ENCODE data around the gene SCARF1.
A peak's percentile ranks its signal among the peaks of the same experiment; 100 is the strongest.

The SCARF1 gene

GRCh38 chr17:1651559-1651844 is 6.0 kb upstream of the SCARF1 start:
- TF ChIP-seq, protein P1, sequence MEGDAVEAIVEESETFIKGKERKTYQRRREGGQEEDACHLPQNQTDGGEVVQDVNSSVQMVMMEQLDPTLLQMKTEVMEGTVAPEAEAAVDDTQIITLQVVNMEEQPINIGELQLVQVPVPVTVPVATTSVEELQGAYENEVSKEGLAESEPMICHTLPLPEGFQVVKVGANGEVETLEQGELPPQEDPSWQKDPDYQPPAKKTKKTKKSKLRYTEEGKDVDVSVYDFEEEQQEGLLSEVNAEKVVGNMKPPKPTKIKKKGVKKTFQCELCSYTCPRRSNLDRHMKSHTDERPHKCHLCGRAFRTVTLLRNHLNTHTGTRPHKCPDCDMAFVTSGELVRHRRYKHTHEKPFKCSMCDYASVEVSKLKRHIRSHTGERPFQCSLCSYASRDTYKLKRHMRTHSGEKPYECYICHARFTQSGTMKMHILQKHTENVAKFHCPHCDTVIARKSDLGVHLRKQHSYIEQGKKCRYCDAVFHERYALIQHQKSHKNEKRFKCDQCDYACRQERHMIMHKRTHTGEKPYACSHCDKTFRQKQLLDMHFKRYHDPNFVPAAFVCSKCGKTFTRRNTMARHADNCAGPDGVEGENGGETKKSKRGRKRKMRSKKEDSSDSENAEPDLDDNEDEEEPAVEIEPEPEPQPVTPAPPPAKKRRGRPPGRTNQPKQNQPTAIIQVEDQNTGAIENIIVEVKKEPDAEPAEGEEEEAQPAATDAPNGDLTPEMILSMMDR (IDR thresholded peaks at IDR 0.05; ENCODE audit: low read depth, low read length), result no peak
- no peak for DNase-seq (ENCODE audit: low read depth in 2 of 2)
- H3K4me3 ChIP-seq (replicated peaks in 1 of 2; ENCODE audit: low read depth in 2 of 2, low read length in 2 of 2), result no peak overlapping the region

DNA sequence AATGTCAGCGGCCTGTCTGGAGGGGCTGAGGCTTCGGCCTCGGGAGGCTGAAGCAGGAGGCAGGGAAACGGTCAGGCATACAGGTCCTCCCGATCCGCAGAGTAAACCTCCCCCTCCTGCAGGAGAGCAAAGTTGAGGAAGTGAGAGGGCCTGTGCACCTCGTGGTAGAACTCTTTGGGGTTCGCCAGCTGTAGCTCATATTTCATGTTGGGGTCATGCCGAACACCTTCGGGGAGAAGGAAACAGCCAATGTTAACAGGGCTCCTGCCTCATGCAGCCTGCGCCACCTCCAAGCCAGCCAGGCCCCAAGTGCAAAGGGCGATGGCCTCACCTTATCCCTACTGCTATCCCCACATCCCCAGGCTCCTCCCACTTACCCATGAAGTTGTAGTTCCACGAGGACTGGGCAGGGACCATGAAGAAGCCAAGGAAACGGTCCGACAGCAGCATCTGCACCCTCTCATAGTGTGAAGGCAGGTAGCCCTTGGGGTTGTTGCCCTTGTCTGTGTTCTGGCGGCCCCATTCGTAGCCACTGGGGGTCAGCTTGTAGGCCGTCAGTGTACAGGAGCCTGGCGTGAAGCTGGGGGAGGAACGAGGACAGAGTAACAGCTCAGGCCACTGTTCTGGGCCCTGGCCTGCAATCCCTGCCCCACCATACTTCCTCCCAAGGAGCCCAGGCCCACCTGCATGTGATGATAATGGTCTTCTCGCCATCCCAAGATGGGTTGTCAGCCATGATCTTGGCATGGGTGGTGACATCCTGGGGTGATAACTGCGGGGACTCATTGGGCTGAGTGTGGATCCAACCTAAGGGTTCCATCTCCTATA is 5.4 kb upstream of the SCARF1 start:
- no peak for DNase-seq (ENCODE audit: low read depth in 2 of 2)
- no peak overlapping the region for H3K4me3 ChIP-seq (replicated peaks in 1 of 2; ENCODE audit: low read depth in 2 of 2, low read length in 2 of 2)
- TF ChIP-seq, protein P1 (IDR thresholded peaks at IDR 0.05; ENCODE audit: low read depth, low read length), result no peak

DNA sequence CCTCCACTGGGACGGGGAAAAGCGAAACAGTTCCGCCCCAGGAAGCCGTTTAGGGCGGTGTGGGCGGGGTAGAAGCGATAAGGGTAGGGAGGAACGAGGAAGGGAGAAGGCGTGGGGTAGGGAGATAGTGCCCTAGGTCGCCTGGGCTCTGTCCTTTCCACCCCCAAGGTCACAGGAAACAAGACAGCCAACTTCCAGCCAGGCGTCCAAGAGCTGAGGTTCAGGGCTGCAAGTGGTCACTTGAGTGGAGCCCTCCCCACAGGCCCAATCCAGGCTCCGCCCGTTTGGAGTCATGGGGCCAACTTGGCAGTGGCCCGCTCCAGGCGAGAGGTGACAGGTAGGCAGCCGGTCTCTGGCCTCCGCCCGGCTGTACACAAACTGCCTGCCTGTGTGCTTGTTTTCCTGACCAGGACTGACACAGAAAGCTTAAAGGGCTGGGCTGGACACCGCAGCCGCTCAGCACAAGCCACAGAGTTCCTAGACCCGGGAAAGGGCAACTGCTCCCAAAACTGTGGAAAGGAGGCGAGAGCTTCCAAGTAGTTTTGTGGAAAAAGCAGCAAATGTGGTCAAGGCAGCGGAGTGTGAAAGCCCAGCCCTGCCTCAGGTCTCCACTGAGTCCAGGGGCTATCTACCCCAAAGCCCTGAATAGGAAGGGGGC is 4.4 kb upstream of the SCARF1 start, which contains the start of gene RILP:
Gene RILP (minus strand): TSS at position 23 of the 658 bp plus-strand sequence. CDS start 62 bp downstream, outside the sequence.
- peak within 1 kb of the TSS; percentile 44 to 63 for H3K4me3 ChIP-seq (replicated peaks in 1 of 2; ENCODE audit: low read depth in 2 of 2, low read length in 2 of 2)
- peak; percentile 57 to 62 for DNase-seq (ENCODE audit: low read depth in 2 of 2)
- TF ChIP-seq, protein P1 (IDR thresholded peaks at IDR 0.05; ENCODE audit: low read depth, low read length), result no peak

DNA sequence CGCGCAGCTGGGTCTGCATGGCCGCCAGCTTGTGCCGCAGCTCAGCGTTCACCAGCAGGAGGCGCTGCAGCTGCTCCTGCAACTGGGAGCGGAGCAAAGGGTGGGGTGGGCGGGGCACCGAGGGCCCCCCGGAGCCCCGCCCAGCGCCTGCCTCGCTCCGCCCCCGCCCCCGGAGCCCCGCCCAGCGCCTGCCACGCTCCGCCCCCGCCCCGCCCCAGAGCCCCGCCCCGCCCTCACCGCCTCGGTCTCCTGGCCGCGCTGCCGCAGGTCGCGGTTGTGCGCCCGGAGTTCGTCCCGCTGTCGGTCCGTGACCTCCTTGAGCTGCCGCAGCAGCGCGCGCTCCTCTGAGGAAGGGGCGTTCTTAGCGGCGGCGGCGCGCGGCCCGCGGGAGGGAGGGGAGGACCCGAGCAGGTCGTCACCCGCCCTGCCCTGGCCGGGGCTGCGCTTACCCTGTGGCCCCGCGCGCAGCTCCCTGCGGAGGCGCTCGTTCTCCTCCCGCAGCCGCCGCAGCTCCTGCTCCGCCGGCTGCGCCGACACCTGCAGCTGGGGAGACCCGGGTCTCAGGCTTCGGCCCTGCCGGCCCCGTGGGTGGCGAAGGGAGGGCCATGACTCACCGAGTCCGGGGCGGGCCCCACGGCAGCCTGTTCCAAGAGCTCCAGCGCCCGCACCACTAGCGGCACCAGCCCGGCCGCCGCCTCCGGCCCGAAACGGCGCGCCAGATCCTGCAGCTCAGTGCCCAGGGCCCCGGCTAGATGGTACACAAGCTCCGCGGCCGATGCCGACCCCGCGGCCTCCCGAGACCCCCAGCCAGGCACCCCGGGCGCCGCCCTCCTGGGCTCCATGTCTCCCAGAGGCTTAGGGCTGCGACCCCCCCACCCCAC is 3.7 kb upstream of the SCARF1 start:
- peak; percentile 94 to 97 for DNase-seq (ENCODE audit: low read depth in 2 of 2)
- TF ChIP-seq, protein P1 (IDR thresholded peaks at IDR 0.05; ENCODE audit: low read depth, low read length), result peak; percentile 75
- H3K4me3 ChIP-seq (replicated peaks in 1 of 2; ENCODE audit: low read depth in 2 of 2, low read length in 2 of 2), result peak overlapping the region; percentile 44 to 63

DNA sequence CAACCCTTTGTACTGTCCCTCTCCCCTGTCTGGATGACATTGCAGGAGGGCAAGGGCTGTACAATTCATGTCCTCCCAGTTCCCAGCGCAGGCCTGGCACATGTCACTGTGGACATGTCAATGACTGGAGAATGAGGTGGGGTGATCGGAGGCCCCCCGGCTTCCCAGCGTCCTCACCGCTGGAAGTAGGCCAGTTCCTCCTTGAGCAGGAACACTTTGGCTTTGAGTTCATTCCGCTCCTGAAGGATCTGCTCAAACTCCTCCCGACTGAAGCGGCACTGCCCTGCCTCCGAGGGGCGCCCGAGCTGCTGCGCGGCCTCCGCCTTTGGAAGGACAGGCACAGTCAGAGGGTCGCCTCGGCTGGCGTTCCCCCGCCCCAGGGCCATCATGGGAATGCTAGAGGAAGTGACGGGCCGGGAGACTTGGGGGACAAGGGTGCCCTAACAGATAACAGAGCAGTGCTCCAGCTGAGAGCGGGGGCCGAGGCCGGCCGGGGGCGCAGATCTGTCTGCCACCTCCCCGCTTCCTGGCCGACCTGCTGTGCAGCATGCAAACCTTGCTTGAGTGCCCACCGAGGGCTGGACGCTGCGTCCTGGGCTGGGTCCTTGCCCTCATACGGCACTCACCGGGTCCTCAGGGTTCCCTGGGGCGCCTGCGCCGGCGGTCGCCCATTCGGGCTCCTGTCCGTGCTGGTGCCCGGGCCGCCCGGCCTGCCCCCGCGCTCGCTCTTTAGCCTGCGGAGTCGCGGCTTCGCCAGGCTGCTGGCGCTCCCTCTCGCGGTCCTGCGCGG is 2.8 kb upstream of the SCARF1 start:
- peak; percentile 32 to 42 for DNase-seq (ENCODE audit: low read depth in 2 of 2)
- H3K4me3 ChIP-seq (replicated peaks in 1 of 2; ENCODE audit: low read depth in 2 of 2, low read length in 2 of 2), result peak overlapping the region; percentile 45 to 56

More for the DNA sequence above, 2.8 kb upstream of the SCARF1 start:
- TF ChIP-seq, protein P1 (IDR thresholded peaks at IDR 0.05; ENCODE audit: low read depth, low read length), result no peak

Data from cardiac fibroblast (primary cell).